ENCODE results near the gene ZNF433. TPM values are rescaled to one million over a fixed set of nuclear protein-coding genes. Genes with fewer than 3 reads are reported as not detected.

The ZNF433 gene
- total and polyA plus RNA-seq, 2 donors (not counting 3 experiments of a cell fraction or from before 2014, with no cell fraction given), result 1.8 to 2.1 TPM

- no peak overlapping the region for H3K27ac ChIP-seq (ENCODE audit: insufficient read depth, low read depth, low read length)
- H3K9me1 ChIP-seq (replicated peaks; ENCODE audit: control insufficient read depth, extremely low read depth, insufficient read depth, low read length), result no peaks in the 10 kb centered on the region
- dilution Hi-C loops (cut with MboI; ENCODE audit: extremely low pct_ligation_motif_present, low sequenced_read_pairs), result no loop called here
- DNase-seq (ENCODE audit: low read depth, low spot score), result no peak
- no peak overlapping the region for H2AFZ ChIP-seq (ENCODE audit: low read depth, low read length)
- peaks cover 2% of the 10 kb centered on the region for H3K4me1 ChIP-seq (ENCODE audit: control insufficient read depth, extremely low read depth, insufficient read depth, low read length)
- CTCF ChIA-PET, result no interaction called here
- peaks cover 28% of the 10 kb centered on the region for H3K9me3 ChIP-seq (replicated peaks; ENCODE audit: control insufficient read depth, insufficient read depth, low read length)
- H3K4me2 ChIP-seq (ENCODE audit: insufficient read depth, low read length), result no peak overlapping the region
- H3K79me2 ChIP-seq (ENCODE audit: control insufficient read depth, insufficient read depth, low read length), result no peaks in the 10 kb centered on the region
- H3K9ac ChIP-seq (replicated peaks; ENCODE audit: extremely low read depth, insufficient read depth, low read length), result no peak overlapping the region
- H3K36me3 ChIP-seq (ENCODE audit: control insufficient read depth in 2 of 2, extremely low read depth in 1 of 2, insufficient read depth in 2 of 2, low read length in 2 of 2), result no peaks in the 10 kb centered on the region
- POLR2A ChIA-PET, result no interaction called here
- H3K4me3 ChIP-seq (replicated peaks in 1 of 3; ENCODE audit: insufficient read depth in 1 of 3, low read depth in 1 of 3, low read length in 3 of 3), result no peak overlapping the region
- H4K20me1 ChIP-seq (replicated peaks; ENCODE audit: control insufficient read depth, extremely low read depth, insufficient read depth, low read length), result no peaks in the 10 kb centered on the region
- TF ChIP-seq GATA2 (IDR thresholded peaks at IDR 0.05; ENCODE audit: insufficient read depth, insufficient read length, low read depth, low read length), result no peak
- TF ChIP-seq MAX (IDR thresholded peaks at IDR 0.05; ENCODE audit: insufficient read depth, insufficient read length), result no peak
- no peak for TF ChIP-seq POLR2AphosphoS5 (IDR thresholded peaks at IDR 0.05; ENCODE audit: insufficient read depth, low read depth, low read length)
- no peak for TF ChIP-seq CTCF (IDR thresholded peaks at IDR 0.05; ENCODE audit: extremely low read depth in 1 of 2, insufficient read depth in 1 of 2, low read depth in 1 of 2, low read length in 2 of 2)
- no peak for TF ChIP-seq EZH2 (IDR thresholded peaks at IDR 0.05; ENCODE audit: borderline replicate concordance, low read depth, low read length, severe bottlenecking)
- no peak for TF ChIP-seq JUN (IDR thresholded peaks at IDR 0.05; ENCODE audit: borderline replicate concordance, insufficient read depth, insufficient read length, low read depth)
- TF ChIP-seq POLR2A (IDR thresholded peaks at IDR 0.05; ENCODE audit: low read depth, low read length), result no peak
- no peak for TF ChIP-seq FOS (IDR thresholded peaks at IDR 0.05; ENCODE audit: borderline replicate concordance, insufficient read depth, low read length)
- TF ChIP-seq MYC (IDR thresholded peaks at IDR 0.05; ENCODE audit: low read depth, low read length), result no peak
- no TSS peak for BruUV-seq (replicated peaks)
- intact Hi-C loops (cut with micrococcal nuclease), result loop anchor here (10.0 kb wide), 1 partner anchor 388 kb away; the partner anchor contains the start of gene ZNF627
- no peak for FAIRE-seq
- H3K27me3 ChIP-seq (ENCODE audit: control insufficient read depth in 2 of 2, insufficient read depth in 2 of 2, low read length in 2 of 2), result no peaks in the 10 kb centered on the region
Measured at GRCh38 chr19:11982526-11982925, 53.0 kb downstream of the ZNF433 start.
